Epithelial cell of esophagus (primary cell): Measurements from ENCODE around the gene MARCHF9.

Experiments used
- DNase-seq: peaks from one replicate; pipeline ENCODE4 v3.0.0; 2010; ENCODE audit warnings: low read depth
- H3K4me3 ChIP-seq: 2 replicates; pipeline ENCODE4 v1.5.1; 2011; ENCODE audit warnings: mild to moderate bottlenecking, low read length, control low read depth
- CTCF ChIP-seq: IDR thresholded peaks from 2 replicates; pipeline ENCODE4 v1.5.1; 2011; ENCODE audit warnings: low read depth, mild to moderate bottlenecking, low read length, control low read depth, inconsistent platforms; ENCODE audit not compliant: insufficient read depth; ENCODE audit errors: missing control alignments

MARCHF9 gene

GRCh38 chr12:57807285-57807684 lies 52.4 kb downstream of the MARCHF9 start:
- no peak for DNase-seq
- H3K4me3 ChIP-seq = no peak overlapping the region
- TF ChIP-seq CTCF = no peak

- no peak for TF ChIP-seq CTCF
- no peak overlapping the region for H3K4me3 ChIP-seq
- no peak for DNase-seq
Measured at GRCh38 chr12:57808351-57808750, 53.4 kb downstream of the MARCHF9 start.

- no peak overlapping the region for H3K4me3 ChIP-seq
- no peak for DNase-seq
- TF ChIP-seq CTCF = no peak
Measured at GRCh38 chr12:57809425-57809824, 54.5 kb downstream of the MARCHF9 start.
